Measurements from ENCODE around the gene SLC35F5. TPM values are rescaled to one million over a fixed set of nuclear protein-coding genes. Genes with fewer than 3 reads are reported as not detected.
A peak's percentile ranks its signal among the peaks of the same experiment; 100 is the strongest.

Gene SLC35F5
- total RNA-seq = 10 to 100 TPM; 33.2 to 50.0 (median 40.6) TPM
- long read RNA-seq, full-length matches to known transcripts = 1 of 7 reads
- long read RNA-seq, partial matches to known transcripts = 3 of 7 reads
- long read RNA-seq, other reads (novel, unspliced or antisense) = 3 of 7 reads

- intact Hi-C loops (cut with DNase I) = no loop called here
- 0% methylated on average over 31 of the region's 76 CpGs for WGBS (ENCODE audit: insufficient coverage, low coverage, low lambda C conversion rate, missing lambda C conversion rate)
- peak; percentile 97 to 99 (median 98) for ATAC-seq
These were observed at the start of gene SLC35F5 for GRCh38 chr2:113756355-113757137. TSS of gene SLC35F5 (minus strand) at chr2:113756642. CDS start at chr2:113756409, 233 bp downstream.

GRCh38 chr2:113799375-113799774 lies 42.9 kb upstream of the SLC35F5 start:
- WGBS (ENCODE audit: insufficient coverage, low coverage, low lambda C conversion rate, missing lambda C conversion rate) = 69% methylated on average over 4 of the region's 4 CpGs
- H3K36me3 ChIP-seq = no peaks in the 10 kb centered on the region
- no peaks in the 10 kb centered on the region for H3K9me3 ChIP-seq
- H3K27ac ChIP-seq = no peak overlapping the region
- H3K4me3 ChIP-seq = no peak overlapping the region
- DNase-seq (no peak), ATAC-seq (peak in 2 of 4 donors; percentile 27 to 35)
- H3K4me1 ChIP-seq = no peaks in the 10 kb centered on the region
- no peak for TF ChIP-seq POLR2A (IDR thresholded peaks at IDR 0.05)
- peak in 1 of 4 donors; percentile 8 for TF ChIP-seq CTCF (IDR thresholded peaks at IDR 0.05)
- intact Hi-C loops (cut with DNase I) = no loop called here
- no peaks in the 10 kb centered on the region for H3K27me3 ChIP-seq

More at GRCh38 chr2:113756355-113757137, at the start of gene SLC35F5:
- peak; percentile 87 for TF ChIP-seq POLR2A (IDR thresholded peaks at IDR 0.05)
- TF ChIP-seq CTCF (IDR thresholded peaks at IDR 0.05) = no peak
- Histone ChIP-seq H3K27me3 (no peaks in the 10 kb centered on the region), H3K4me3 (peak within 1 kb of the TSS; percentile 87 to 95 (median 94)), H3K4me1 (peaks cover 0 to 19% (median 6%) of the 10 kb centered on the region in 4 donors), H3K9me3 (no peaks in the 10 kb centered on the region), H3K36me3 (peaks cover 0 to 6% (median 0%) of the 10 kb centered on the region in 4 donors), H3K27ac (peak within 1 kb of the TSS; percentile 83 to 95 (median 90))
- peak; percentile 93 to 95 (median 94) for DNase-seq

GRCh38 chr2:113797237-113797636 lies 40.8 kb upstream of the SLC35F5 start:
- H3K36me3 ChIP-seq = no peaks in the 10 kb centered on the region
- intact Hi-C loops (cut with DNase I) = no loop called here
- no peak for DNase-seq
- H3K27ac ChIP-seq = no peak overlapping the region
- H3K4me1 ChIP-seq = no peaks in the 10 kb centered on the region
- no peak for TF ChIP-seq CTCF (IDR thresholded peaks at IDR 0.05)
- no peak for TF ChIP-seq POLR2A (IDR thresholded peaks at IDR 0.05)
- H3K27me3 ChIP-seq = no peaks in the 10 kb centered on the region
- WGBS (ENCODE audit: insufficient coverage, low coverage, low lambda C conversion rate, missing lambda C conversion rate) = 38% methylated on average over 2 of the region's 2 CpGs
- no peak overlapping the region for H3K4me3 ChIP-seq
- no peaks in the 10 kb centered on the region for H3K9me3 ChIP-seq
- ATAC-seq = no peak

- intact Hi-C loops (cut with DNase I) = no loop called here
- no peak overlapping the region for H3K27ac ChIP-seq
- TF ChIP-seq POLR2A (IDR thresholded peaks at IDR 0.05) (no peak), CTCF (IDR thresholded peaks at IDR 0.05) (no peak)
- no peak overlapping the region for H3K4me3 ChIP-seq
- no peaks in the 10 kb centered on the region for H3K4me1 ChIP-seq
- H3K36me3 ChIP-seq = no peaks in the 10 kb centered on the region
- WGBS (ENCODE audit: insufficient coverage, low coverage, low lambda C conversion rate, missing lambda C conversion rate) = 62% methylated on average over 6 of the region's 6 CpGs
- no peak for DNase-seq
- H3K27me3 ChIP-seq = no peaks in the 10 kb centered on the region
- no peaks in the 10 kb centered on the region for H3K9me3 ChIP-seq
- no peak for ATAC-seq
These were observed 40.2 kb upstream of the SLC35F5 start for GRCh38 chr2:113796592-113797175.

Measured in right lobe of liver (tissue), 6 donors.